HG03571 (cell line): ENCODE results near the gene ADGRB3.
"Not testable (repeated sequence)": the region's sequence is repeated elsewhere in the genome, so short reads cannot be mapped to it uniquely, and the experiment has no call there.

Experiments
- ATAC-seq: cut with Tn5 transposase; IDR thresholded peaks from one replicate; pipeline ENCODE4 v1.9.1; 2021; ENCODE audit not compliant: unreplicated experiment

ADGRB3 gene

GRCh38 chr6:68735866-68736265 is 100.8 kb downstream of the ADGRB3 start:
- ATAC-seq, result no peak

- no peak for ATAC-seq
Observed at GRCh38 chr6:68737061-68737460, 102.0 kb downstream of the ADGRB3 start.

GRCh38 chr6:68738039-68738438 is 103.0 kb downstream of the ADGRB3 start:
- ATAC-seq, result no peak

GRCh38 chr6:68740828-68741500 is 105.9 kb downstream of the ADGRB3 start:
- no peak for ATAC-seq

DNA sequence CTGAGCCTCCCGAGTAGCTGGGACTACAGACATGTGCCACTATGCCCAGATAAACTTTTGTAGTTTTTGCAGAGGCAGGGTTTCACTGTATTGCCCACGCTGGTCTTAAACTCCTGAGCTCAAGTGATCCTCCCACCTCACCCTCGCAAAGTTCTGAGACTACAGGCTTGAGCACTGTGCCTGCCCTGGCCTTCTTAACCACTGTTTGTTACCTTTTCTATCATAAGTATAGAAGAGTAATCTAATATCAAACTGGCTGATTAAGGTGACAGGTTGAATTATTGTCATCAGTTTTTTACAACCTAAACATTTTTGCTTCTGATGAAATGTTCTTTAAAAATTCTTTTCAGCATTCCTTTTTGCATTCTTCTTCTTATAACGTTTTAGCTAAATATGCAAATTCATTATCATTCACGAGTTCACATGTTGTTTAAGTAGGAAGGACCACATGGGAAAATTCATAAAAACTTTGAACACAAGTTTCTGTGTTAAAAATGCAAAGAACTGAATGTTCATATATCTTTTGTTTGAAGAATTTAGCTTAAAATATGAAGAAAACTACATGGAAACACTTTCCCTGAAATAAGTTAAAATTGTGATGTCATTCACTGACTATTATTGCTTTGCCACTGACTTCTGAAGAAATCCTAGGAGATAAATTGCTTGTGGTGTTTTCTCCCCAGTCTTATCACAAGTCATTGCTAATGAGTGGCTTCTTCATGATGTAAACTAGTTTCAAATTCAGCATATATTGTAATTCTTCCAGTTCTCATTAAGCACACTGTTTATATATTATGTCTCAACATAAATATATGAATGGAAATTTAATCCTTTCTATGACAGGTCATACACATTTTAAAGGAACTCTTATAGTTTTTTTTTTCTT is 106.7 kb downstream of the ADGRB3 start:
- no peak for ATAC-seq

- no peak for ATAC-seq
Observed at GRCh38 chr6:68743099-68743498, 108.0 kb downstream of the ADGRB3 start.

GRCh38 chr6:68744376-68744775 is 109.3 kb downstream of the ADGRB3 start:
- ATAC-seq, result not testable (repeated sequence)

DNA sequence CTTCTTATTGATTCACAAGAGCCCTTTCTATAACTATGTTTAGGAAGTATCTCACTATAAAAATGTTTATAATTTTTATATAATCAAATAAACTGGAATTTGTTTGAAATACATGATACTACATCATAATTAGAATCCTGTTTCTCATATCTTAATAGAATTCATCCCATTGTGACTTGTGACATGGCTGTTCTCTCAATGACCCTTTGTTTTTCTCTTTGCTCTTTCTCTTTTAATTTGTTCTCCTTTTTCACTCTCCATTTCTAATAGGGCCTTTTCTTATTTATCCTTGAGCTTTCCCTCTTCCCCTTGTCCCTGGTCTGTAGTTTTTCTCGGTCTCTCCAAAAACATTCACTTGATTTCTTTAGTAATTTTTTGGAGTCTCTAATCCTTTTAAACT is 111.3 kb downstream of the ADGRB3 start:
- ATAC-seq, result no peak

GRCh38 chr6:68747110-68747790 is 112.2 kb downstream of the ADGRB3 start:
- ATAC-seq, result no peak

- ATAC-seq, result not testable (repeated sequence)
Observed at GRCh38 chr6:68747832-68748231, 112.8 kb downstream of the ADGRB3 start.

DNA sequence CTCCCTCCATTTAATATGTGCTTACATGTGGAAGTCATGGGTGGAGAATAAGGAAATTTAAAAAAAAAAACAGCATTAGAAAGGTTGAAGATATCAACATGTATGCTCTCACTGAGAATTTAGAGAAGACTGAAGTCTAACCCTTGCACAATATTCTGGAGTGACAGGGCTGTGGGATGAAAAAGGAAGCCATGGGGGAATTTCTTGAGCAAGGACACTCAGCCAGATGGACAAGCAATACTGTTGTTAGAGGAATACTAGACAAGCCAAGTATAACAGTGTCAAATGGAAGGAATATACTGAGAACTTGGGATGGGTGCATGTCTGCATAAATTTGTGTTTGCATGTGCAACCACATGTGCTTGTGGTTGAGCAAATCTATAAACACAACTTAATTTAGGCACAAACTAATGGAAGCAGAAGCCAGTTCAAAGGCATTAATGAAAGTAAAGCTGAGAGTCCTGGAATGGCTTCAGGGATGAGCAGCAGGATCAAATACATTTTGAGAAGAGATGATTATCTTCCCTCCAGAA is 119.7 kb downstream of the ADGRB3 start:
- ATAC-seq, result no peak

DNA sequence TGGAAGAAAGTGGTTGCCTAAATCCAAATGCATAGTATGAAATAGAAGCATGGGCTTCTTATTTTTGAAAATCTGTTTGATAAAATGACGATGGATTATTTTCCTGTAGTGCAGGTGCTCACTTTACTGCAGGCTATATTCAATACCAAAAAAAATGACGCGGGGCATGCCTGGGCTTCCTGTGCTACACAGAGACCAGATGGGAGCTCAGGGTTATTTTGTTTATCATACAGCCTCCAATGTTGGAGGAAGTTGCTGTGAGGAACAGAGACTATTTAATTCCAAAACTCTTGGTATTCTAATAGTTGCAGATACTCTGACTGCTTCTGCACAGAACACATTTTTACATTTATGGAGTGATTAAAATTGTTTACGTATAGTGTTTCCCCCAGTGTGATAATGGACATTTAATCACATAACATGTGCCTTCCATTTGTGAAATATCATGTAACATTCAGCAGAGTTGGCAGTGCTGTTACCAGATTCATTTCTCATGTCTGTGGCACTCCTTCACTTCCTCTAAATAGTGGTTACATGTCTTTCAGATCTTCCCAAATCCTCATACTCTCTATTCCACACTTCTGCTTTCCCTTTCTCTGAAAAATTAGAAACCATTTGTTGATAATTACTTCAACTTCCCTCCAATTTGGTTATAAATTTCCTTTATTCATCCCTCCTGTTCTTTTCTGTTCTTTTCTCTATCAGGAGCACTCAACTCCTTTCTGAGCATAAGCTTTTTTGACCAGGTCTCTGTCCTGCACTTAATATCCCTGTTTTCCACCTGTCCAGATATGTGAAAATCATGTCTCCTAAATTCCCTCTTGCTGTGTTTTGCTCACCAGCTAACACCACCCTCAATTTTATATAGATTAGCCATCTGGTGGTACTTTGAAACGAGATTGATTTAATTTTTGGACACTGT is 121.6 kb downstream of the ADGRB3 start:
- no peak for ATAC-seq

DNA sequence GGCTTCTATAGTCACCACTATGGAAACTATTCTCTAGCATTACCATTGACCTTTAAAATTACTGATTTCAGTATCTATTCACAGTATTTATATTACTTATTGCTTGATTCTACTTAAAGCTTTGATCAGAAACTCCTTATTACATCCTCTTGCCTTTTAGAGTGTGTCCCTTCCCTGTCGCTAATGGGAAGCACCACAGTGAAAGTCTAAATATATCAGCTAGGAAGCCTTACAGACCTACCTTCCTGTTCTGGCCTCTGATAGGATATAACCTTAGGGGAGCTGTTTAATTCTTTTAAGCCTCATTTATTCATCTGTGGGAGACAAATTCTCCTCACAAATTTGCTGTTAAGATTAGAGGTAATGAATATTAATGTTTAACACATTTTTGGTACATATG is 122.7 kb downstream of the ADGRB3 start:
- no peak for ATAC-seq

DNA sequence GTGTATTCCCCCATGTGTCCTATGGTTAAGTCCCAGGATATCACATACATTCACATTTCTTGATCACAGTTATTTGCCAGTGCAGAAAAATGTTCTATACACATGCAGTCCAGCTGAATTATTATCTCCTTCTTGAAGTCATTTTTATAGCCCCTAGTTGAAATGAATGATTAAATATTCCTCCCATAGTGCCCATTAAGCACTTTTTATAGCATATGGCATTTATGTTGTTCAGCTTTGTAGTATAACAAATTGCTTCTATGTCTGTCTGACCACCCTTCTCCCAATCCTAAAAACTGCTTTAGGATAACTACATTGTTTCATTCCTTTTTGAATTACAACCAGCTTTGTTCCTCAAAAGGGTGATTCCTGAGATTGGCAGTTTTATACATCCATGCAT is 123.5 kb downstream of the ADGRB3 start:
- no peak for ATAC-seq

DNA sequence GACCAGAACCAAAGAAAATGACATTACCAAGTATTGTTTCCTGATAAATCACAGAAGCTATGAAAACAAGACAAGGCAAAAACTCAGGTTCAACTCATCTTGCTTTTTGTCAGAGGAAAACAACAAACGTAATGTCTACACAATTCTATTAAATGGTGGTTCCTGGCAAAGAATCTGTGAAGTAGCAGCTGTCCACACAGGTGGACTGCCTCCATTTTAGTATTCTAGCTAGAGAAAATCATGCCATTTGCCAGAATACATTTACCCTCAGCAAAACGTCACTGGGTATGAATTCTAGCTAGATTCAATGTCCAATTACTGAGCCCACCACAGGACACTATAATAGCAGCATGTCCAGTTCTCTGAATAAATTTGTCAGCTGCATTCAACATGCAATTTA is 125.4 kb downstream of the ADGRB3 start:
- no peak for ATAC-seq

DNA sequence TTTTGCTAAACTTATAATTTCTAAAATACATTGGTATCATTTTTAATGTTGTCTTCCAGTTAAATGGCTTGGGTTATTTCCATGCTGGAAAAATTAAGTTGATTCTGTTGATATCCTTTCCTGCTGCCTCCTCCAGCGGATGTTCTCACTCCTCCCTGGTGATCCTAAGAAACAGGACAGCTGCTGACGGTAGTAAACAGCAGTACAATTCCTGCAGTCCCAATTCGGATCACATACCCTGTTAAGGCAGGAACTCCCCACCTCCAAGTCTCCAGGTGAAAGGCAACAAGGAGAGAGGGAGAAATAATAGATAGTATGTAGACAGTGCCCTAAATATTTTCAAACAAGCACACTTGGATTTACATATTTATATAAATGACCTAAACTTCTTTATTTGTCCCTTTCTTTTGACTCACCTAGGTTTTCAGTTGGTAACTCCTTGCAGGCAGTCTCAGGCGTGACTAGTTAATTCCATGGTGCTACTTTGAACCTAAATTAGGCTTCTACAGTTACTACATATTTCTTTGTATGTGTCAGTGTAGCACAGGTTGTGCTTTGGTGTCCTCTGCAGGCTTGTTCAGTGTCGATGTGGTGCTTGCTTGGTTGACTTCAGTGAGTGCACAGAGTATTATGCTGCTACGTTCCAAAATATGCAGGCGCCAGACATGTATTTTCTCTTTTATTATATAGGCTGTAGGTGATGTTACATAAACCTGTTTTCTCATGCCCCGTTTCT is 126.0 kb downstream of the ADGRB3 start:
- no peak for ATAC-seq

- ATAC-seq, result no peak
Observed at GRCh38 chr6:68761985-68762384, 126.9 kb downstream of the ADGRB3 start.

GRCh38 chr6:68771426-68771825 is 136.3 kb downstream of the ADGRB3 start:
- ATAC-seq, result no peak

- ATAC-seq, result no peak
Observed at GRCh38 chr6:68774843-68775242, 139.8 kb downstream of the ADGRB3 start.

DNA sequence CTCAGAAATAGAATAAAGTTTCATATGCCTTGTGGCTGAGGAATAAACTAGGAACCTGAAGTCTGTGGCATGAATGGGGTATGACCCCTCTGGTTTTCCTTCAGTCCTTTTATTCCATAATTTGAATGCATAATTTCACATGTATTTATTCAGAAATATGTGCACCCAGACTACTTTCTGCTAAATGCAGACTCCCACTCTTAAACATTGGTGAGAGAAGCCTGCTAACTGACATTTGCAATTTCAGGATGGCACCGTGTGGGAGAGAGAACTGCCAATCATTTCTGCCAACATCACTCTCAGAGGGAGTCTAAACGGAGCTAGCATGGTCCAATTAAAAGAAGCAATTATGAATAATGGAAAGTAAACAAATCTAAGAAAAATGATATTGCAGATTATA is 141.3 kb downstream of the ADGRB3 start:
- ATAC-seq, result no peak
